Measurements from ENCODE around the gene MX2. TPM values are rescaled to one million over a fixed set of nuclear protein-coding genes. Genes with fewer than 3 reads are reported as not detected.

Gene MX2
- total and polyA plus RNA-seq, 9 of the 15 experiments (the other 6 are each of a cell fraction or from before 2014, with no cell fraction given), result 0.10 to 0.95 (median 0.47) TPM; not detected in 1

DNA sequence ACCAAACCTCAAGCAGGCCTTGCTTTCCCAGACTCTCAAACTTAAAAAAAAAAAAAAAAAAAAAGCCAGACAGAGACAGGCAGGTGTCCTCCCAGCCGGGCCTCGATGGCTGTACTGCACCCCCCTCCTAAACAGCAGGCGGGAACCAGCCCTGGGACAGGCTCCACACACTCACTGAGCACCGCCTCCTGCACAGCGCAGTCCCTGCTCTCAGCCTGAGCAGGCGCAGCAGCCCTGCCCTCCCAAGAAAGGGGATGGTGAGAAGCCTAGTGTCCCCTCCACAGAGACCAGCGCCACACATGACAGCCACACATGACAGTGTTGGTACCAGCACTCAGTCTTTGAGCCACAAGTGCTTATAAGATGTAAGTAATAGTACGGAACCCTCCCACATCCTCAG, 11.9 kb downstream of the MX2 start:
- 9% methylated on average over 8 of the region's 8 CpGs for WGBS (ENCODE audit: insufficient coverage, low coverage, missing lambda C conversion rate)
- DNase-seq (ENCODE audit: extremely low read depth in 1 of 4, low spot score in 3 of 4) (no peak), FAIRE-seq (no peak), ATAC-seq (no peak)
- Histone ChIP-seq H3K9ac (ENCODE audit: insufficient read depth in 1 of 2, low read depth in 2 of 2, low read length in 2 of 2) (no peak overlapping the region), H3K27me3 (ENCODE audit: control insufficient read depth in 2 of 2, insufficient read depth in 2 of 2, low read length in 2 of 2) (peaks cover 20 to 45% of the 10 kb centered on the region in 2 experiments; a peak in 4 of 5 replicates), H3K79me2 (ENCODE audit: control insufficient read depth, insufficient read depth, low read length) (no peaks in the 10 kb centered on the region), H4K20me1 (replicated peaks; ENCODE audit: control insufficient read depth, insufficient read depth, low read length) (no peaks in the 10 kb centered on the region), H3K9me3 (replicated peaks; ENCODE audit: control insufficient read depth, insufficient read depth, low read depth, low read length) (no peaks in the 10 kb centered on the region), H3K4me3 (no peak overlapping the region), H3K27ac (ENCODE audit: extremely low read depth, low read depth, low read length) (no peak overlapping the region), H3K4me1 (replicated peaks in 1 of 2; ENCODE audit: control insufficient read depth in 2 of 2, insufficient read depth in 2 of 2, low read length in 2 of 2) (no peaks in the 10 kb centered on the region), H2AFZ (ENCODE audit: low read depth, low read length) (no peak overlapping the region), H3K4me2 (ENCODE audit: insufficient read depth, low read length) (no peak overlapping the region), H3K36me3 (ENCODE audit: control insufficient read depth, insufficient read depth, low read length) (no peaks in the 10 kb centered on the region), H3K9me1 (ENCODE audit: control insufficient read depth, insufficient read depth, low read length) (no peaks in the 10 kb centered on the region)
- intact Hi-C loops (cut with micrococcal nuclease) (no loop called here), in situ Hi-C loops (cut with MboI) (no loop called here)
- ChIA-PET CTCF (ENCODE audit: low intra/inter-chr PET ratio) (no interaction called here), POLR2A (no interaction called here)
- no TSS peak for BruUV-seq (replicated peaks)
- TF ChIP-seq MCM5 (IDR thresholded peaks at IDR 0.05; ENCODE audit: low read depth) (no peak), RBM14 (IDR thresholded peaks at IDR 0.05; ENCODE audit: borderline replicate concordance, insufficient read depth, low read depth, low read length) (no peak), TAL1 (IDR thresholded peaks at IDR 0.05) (no peak), HES1 (IDR thresholded peaks at IDR 0.05; ENCODE audit: low read depth) (no peak), CHD2 (IDR thresholded peaks at IDR 0.05; ENCODE audit: low read depth, low read length) (no peak), ZNF444 (CRISPR knock-in tag; IDR thresholded peaks at IDR 0.05) (no peak), CHCHD3 (CRISPR knock-in tag; IDR thresholded peaks at IDR 0.05) (no peak), NR2C1 (IDR thresholded peaks at IDR 0.05) (no peak), NR2C1 (tag; IDR thresholded peaks at IDR 0.05) (no peak), ZNF79 (CRISPR knock-in tag; IDR thresholded peaks at IDR 0.05; ENCODE audit: low read depth) (no peak), NCOA1 (IDR thresholded peaks at IDR 0.05; ENCODE audit: low read depth) (no peak), CBFB (CRISPR knock-in tag; IDR thresholded peaks at IDR 0.05) (no peak)
- TF ChIP-seq, protein P1, sequence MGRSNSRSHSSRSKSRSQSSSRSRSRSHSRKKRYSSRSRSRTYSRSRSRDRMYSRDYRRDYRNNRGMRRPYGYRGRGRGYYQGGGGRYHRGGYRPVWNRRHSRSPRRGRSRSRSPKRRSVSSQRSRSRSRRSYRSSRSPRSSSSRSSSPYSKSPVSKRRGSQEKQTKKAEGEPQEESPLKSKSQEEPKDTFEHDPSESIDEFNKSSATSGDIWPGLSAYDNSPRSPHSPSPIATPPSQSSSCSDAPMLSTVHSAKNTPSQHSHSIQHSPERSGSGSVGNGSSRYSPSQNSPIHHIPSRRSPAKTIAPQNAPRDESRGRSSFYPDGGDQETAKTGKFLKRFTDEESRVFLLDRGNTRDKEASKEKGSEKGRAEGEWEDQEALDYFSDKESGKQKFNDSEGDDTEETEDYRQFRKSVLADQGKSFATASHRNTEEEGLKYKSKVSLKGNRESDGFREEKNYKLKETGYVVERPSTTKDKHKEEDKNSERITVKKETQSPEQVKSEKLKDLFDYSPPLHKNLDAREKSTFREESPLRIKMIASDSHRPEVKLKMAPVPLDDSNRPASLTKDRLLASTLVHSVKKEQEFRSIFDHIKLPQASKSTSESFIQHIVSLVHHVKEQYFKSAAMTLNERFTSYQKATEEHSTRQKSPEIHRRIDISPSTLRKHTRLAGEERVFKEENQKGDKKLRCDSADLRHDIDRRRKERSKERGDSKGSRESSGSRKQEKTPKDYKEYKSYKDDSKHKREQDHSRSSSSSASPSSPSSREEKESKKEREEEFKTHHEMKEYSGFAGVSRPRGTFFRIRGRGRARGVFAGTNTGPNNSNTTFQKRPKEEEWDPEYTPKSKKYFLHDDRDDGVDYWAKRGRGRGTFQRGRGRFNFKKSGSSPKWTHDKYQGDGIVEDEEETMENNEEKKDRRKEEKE (IDR thresholded peaks at IDR 0.05; ENCODE audit: borderline replicate concordance in 1 of 2, control insufficient read depth in 1 of 2, low read depth in 2 of 2, low read length in 1 of 2), result no peak
- TF ChIP-seq, protein P2, sequence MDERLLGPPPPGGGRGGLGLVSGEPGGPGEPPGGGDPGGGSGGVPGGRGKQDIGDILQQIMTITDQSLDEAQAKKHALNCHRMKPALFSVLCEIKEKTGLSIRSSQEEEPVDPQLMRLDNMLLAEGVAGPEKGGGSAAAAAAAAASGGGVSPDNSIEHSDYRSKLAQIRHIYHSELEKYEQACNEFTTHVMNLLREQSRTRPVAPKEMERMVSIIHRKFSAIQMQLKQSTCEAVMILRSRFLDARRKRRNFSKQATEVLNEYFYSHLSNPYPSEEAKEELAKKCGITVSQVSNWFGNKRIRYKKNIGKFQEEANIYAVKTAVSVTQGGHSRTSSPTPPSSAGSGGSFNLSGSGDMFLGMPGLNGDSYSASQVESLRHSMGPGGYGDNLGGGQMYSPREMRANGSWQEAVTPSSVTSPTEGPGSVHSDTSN (CRISPR knock-in tag; IDR thresholded peaks at IDR 0.05; ENCODE audit: low read depth), result no peak
- TF ChIP-seq, protein P2 (tag; conservative IDR thresholded peaks at IDR 0.05; ENCODE audit: low read depth), result no peak

Measured in K562 (cell line).